Measurements from ENCODE around the gene TOP1. TPM values are rescaled to one million over a fixed set of nuclear protein-coding genes. Genes with fewer than 3 reads are reported as not detected.
A peak's percentile ranks its signal among the peaks of the same experiment; 100 is the strongest.

TOP1 gene
- total RNA-seq, 3 donors from 2014 or later (not counting 1 experiment from before 2014, with no cell fraction given): 32.2 to 36.3 (median 36.3) TPM

DNA sequence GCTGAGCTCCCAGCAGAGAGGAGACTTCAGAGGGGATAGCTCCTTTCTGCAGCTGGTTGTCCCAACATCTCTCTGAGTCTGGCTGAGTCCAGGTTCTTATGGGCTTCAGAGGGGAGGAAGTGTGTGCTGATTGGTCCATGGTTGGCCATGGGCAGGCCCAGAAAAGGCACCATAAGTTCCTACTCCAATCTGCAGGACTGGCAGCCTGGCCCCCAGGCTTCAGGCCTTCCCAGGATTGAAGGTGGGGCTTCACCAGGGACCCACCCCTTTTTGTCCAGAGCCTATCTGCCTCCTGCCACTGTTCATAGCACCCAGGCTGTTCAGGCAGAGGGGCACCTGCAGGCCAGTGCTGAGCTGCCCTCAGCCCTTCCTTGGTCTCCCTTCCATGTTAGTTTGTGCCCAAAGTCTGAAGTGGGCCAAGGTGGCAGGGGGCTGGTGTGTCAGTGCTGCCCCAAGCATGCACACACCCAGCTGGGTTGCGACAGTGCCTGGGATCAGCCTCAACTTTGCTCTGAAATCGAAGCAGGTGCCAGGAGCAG, 21.6 kb upstream of the TOP1 start:
- H3K4me3 Mint-ChIP-seq: no peak overlapping the region
- no peaks in the 10 kb centered on the region for H3K9me3 Mint-ChIP-seq
- intact Hi-C loops (cut with micrococcal nuclease): no loop called here
- H3K4me1 Mint-ChIP-seq: peaks cover 27 to 30% of the 10 kb centered on the region in 2 donors
- H3K36me3 ChIP-seq (ENCODE audit: control insufficient read depth, insufficient read depth, low read length): no peaks in the 10 kb centered on the region
- H3K27ac Mint-ChIP-seq: no peak overlapping the region
- no peak overlapping the region for H3K27ac ChIP-seq (ENCODE audit: low read length)
- ATAC-seq: no peak
- no peak for DNase-seq
- H3K4me1 ChIP-seq (ENCODE audit: control insufficient read depth, insufficient read depth, low read length): peaks cover 52% of the 10 kb centered on the region
- TF ChIP-seq, protein P1, sequence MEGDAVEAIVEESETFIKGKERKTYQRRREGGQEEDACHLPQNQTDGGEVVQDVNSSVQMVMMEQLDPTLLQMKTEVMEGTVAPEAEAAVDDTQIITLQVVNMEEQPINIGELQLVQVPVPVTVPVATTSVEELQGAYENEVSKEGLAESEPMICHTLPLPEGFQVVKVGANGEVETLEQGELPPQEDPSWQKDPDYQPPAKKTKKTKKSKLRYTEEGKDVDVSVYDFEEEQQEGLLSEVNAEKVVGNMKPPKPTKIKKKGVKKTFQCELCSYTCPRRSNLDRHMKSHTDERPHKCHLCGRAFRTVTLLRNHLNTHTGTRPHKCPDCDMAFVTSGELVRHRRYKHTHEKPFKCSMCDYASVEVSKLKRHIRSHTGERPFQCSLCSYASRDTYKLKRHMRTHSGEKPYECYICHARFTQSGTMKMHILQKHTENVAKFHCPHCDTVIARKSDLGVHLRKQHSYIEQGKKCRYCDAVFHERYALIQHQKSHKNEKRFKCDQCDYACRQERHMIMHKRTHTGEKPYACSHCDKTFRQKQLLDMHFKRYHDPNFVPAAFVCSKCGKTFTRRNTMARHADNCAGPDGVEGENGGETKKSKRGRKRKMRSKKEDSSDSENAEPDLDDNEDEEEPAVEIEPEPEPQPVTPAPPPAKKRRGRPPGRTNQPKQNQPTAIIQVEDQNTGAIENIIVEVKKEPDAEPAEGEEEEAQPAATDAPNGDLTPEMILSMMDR (IDR thresholded peaks at IDR 0.05): no peak
- H3K4me3 ChIP-seq (ENCODE audit: low read length): no peak overlapping the region
- H3K9me3 ChIP-seq (ENCODE audit: control insufficient read depth, insufficient read depth, low read length): no peaks in the 10 kb centered on the region
- WGBS (ENCODE audit: insufficient coverage): 95% methylated on average over 2 of the region's 2 CpGs
- H3K27me3 Mint-ChIP-seq (ENCODE audit: low read depth in 2 of 2): no peaks in the 10 kb centered on the region
- no peaks in the 10 kb centered on the region for H3K27me3 ChIP-seq (ENCODE audit: control insufficient read depth, insufficient read depth, low read length)
- H3K36me3 Mint-ChIP-seq: no peaks in the 10 kb centered on the region

- intact Hi-C loops (cut with micrococcal nuclease): no loop called here
- Histone ChIP-seq H3K27me3 (ENCODE audit: control insufficient read depth, insufficient read depth, low read length) (no peaks in the 10 kb centered on the region), H3K4me1 (ENCODE audit: control insufficient read depth, insufficient read depth, low read length) (peaks cover 52% of the 10 kb centered on the region), H3K36me3 (ENCODE audit: control insufficient read depth, insufficient read depth, low read length) (no peaks in the 10 kb centered on the region), H3K4me3 (ENCODE audit: low read length) (no peak overlapping the region), H3K27ac (ENCODE audit: low read length) (no peak overlapping the region), H3K9me3 (ENCODE audit: control insufficient read depth, insufficient read depth, low read length) (no peaks in the 10 kb centered on the region)
- WGBS (ENCODE audit: insufficient coverage): 84% methylated on average over 3 of the region's 3 CpGs
- ATAC-seq: no peak
- TF ChIP-seq, protein P1 (IDR thresholded peaks at IDR 0.05): no peak
- DNase-seq: no peak
- Mint-ChIP-seq H3K4me1 (peaks cover 32 to 33% of the 10 kb centered on the region in 2 donors), H3K4me3 (peak overlapping the region; percentile 61), H3K27ac (peak overlapping the region in 1 of 2 donors; percentile 79), H3K27me3 (ENCODE audit: low read depth in 2 of 2) (no peaks in the 10 kb centered on the region), H3K9me3 (no peaks in the 10 kb centered on the region), H3K36me3 (no peaks in the 10 kb centered on the region)
Observed at GRCh38 chr20:41007481-41007880, 21.1 kb upstream of the TOP1 start.

GRCh38 chr20:41009946-41010345, 18.7 kb upstream of the TOP1 start:
- intact Hi-C loops (cut with micrococcal nuclease): no loop called here

More at GRCh38 chr20:41009946-41010345, 18.7 kb upstream of the TOP1 start:
- H3K4me3 Mint-ChIP-seq: no peak overlapping the region
- H3K4me1 Mint-ChIP-seq: peaks cover 22 to 29% of the 10 kb centered on the region in 2 donors
- 100% methylated on average over 3 of the region's 3 CpGs for WGBS (ENCODE audit: insufficient coverage)
- H3K27me3 Mint-ChIP-seq (ENCODE audit: low read depth in 2 of 2): no peaks in the 10 kb centered on the region
- H3K27me3 ChIP-seq (ENCODE audit: control insufficient read depth, insufficient read depth, low read length): no peaks in the 10 kb centered on the region
- no peaks in the 10 kb centered on the region for H3K9me3 Mint-ChIP-seq
- TF ChIP-seq, protein P1 (IDR thresholded peaks at IDR 0.05): no peak
- H3K4me1 ChIP-seq (ENCODE audit: control insufficient read depth, insufficient read depth, low read length): peaks cover 41% of the 10 kb centered on the region
- no peak overlapping the region for H3K4me3 ChIP-seq (ENCODE audit: low read length)
- DNase-seq (no peak), ATAC-seq (no peak)
- no peaks in the 10 kb centered on the region for H3K36me3 ChIP-seq (ENCODE audit: control insufficient read depth, insufficient read depth, low read length)
- no peak overlapping the region for H3K27ac ChIP-seq (ENCODE audit: low read length)
- no peak overlapping the region for H3K27ac Mint-ChIP-seq
- H3K9me3 ChIP-seq (ENCODE audit: control insufficient read depth, insufficient read depth, low read length): no peaks in the 10 kb centered on the region
- H3K36me3 Mint-ChIP-seq: no peaks in the 10 kb centered on the region
